Skeletal muscle cell (primary cell): ENCODE data around the gene ERC2.

ENCODE experiments used
- DNase-seq: peaks from one replicate; pipeline ENCODE4 v3.0.0-alpha.2; 2010; ENCODE audit warnings: low read depth
- H3K4me3 ChIP-seq: 2 replicates; pipeline ENCODE4 v1.5.1; 2011; ENCODE audit warnings: low read depth, mild to moderate bottlenecking, control low read depth, low read length, moderate library complexity

The ERC2 gene

GRCh38 chr3:56443372-56443771 lies 24.9 kb downstream of the ERC2 start:
- no peak overlapping the region for H3K4me3 ChIP-seq
- DNase-seq, result no peak

DNA sequence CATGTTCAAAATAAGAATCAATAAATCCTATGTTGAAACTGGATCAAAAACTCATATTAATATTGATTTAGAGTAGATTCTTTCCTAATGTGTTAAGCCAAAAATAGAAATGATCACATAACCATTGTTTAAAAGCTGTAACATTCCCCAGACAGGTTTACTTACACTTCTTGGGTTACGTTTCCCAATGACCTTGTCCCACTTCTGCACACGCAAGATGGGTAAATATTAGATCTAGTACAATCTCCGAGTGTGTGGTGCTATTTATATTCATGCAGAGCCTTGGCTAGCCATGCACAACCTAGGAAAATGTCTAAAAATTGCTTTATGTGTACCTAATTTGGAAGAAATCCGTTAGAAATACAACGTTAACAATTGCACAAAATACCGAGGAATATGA lies 39.6 kb downstream of the ERC2 start:
- DNase-seq, result no peak
- H3K4me3 ChIP-seq, result no peak overlapping the region

DNA sequence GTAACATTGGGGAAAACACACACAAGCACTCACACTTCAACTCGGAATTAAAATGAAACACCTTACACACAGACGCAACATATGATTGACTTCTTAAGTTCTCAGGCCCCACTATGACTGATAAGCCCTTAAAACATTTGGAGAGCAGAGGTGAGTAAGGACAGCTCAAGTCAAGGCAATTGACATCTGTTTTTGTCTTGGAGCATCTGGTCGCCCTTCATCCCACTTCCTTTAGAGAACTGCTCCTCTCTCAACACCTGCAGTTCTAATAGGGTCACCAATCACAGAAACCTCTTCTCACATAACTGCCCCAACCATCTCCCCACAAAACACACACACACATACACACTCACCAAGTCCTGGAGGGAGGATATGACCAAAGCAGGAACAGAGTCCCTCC lies 43.4 kb downstream of the ERC2 start:
- H3K4me3 ChIP-seq, result no peak overlapping the region
- DNase-seq, result no peak

GRCh38 chr3:56424336-56424735 lies 43.9 kb downstream of the ERC2 start:
- DNase-seq, result no peak
- no peak overlapping the region for H3K4me3 ChIP-seq

- no peak for DNase-seq
- no peak overlapping the region for H3K4me3 ChIP-seq
Measured at GRCh38 chr3:56423661-56424099, 44.6 kb downstream of the ERC2 start.

GRCh38 chr3:56422316-56422715 lies 46.0 kb downstream of the ERC2 start:
- no peak for DNase-seq
- no peak overlapping the region for H3K4me3 ChIP-seq

DNA sequence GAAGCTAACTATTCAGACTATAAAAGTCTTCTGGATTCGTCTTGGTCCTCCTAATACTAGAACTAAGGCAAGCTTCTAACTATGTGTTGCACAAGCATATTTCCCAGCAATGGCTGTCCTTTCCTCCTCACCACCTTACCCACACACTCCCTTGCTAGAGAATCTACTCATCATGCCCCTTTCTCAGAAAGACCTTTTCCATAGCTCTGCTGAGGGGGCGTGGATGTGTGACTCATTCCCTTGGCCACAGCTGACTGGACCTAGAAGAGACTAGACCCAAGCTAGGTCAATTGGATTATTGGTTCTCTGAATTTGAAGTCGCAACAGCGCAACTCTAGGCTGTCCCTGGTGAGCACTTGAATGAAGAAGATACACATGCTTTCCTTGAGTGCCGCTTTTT lies 47.1 kb downstream of the ERC2 start:
- H3K4me3 ChIP-seq, result no peak overlapping the region
- no peak for DNase-seq

DNA sequence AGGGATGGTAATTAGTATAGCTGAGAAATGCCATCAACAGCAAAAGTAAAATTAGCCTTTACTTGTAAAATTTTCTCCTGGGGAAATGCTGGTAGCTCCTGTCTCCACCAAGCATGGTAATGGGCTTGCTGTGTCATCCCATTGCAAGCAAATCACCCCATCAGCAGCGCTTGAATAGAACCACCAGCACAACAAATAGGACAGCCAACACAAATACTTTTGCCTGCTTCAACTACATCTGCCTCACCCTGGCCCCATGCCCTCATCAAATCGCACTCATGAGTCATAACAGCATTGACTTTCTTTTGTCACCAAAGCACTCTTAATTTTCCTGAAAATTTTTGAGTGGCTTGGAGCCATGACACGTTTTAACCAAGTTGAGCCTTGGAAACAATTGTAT lies 52.6 kb downstream of the ERC2 start:
- H3K4me3 ChIP-seq, result no peak overlapping the region
- DNase-seq, result no peak

- DNase-seq, result no peak
- no peak overlapping the region for H3K4me3 ChIP-seq
Measured at GRCh38 chr3:56413911-56414310, 54.4 kb downstream of the ERC2 start.

DNA sequence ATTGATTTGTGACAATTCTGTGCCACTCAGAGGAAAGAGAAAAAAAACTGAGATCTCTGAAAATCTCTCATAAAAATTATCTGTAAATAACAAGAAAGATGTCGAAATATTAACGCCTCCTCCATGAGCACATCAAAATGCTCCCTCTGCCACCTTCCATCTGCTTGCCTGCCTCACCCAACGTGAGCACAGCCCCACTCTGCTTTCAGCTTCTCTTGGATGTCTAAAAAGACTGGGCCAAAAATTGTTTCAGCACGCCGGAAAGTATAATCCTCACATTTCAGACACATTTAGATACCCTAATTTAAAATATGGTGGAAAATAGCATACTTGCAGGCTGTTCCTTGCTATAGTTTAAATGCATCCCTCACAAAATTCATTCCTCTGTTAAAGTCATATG lies 57.1 kb downstream of the ERC2 start:
- DNase-seq, result no peak

DNA sequence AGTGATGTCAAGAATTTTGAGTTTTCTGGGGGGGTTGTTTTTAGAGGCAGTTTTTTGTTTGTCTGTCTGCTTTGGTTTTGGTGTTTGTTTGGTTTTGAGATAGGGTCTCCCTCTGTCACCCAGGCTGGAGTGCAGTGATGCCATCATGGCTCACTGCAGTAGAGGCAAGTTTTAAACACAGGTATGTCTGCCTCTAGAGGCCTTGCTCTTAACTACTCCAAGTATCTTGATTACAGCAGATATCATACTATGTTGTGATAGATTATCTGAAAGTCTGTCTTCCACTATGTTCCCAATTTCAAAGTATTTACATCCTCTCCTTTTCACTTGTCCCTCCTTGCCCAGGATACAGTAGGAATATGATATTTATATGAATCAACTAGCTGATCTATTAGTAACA lies 57.7 kb downstream of the ERC2 start:
- H3K4me3 ChIP-seq, result no peak overlapping the region
- no peak for DNase-seq

More for the DNA sequence above, 57.1 kb downstream of the ERC2 start:
- no peak overlapping the region for H3K4me3 ChIP-seq

GRCh38 chr3:56409790-56410189 lies 58.5 kb downstream of the ERC2 start:
- DNase-seq, result no peak
- H3K4me3 ChIP-seq, result no peak overlapping the region

GRCh38 chr3:56408761-56409196 lies 59.5 kb downstream of the ERC2 start:
- H3K4me3 ChIP-seq, result no peak overlapping the region
- DNase-seq, result no peak

DNA sequence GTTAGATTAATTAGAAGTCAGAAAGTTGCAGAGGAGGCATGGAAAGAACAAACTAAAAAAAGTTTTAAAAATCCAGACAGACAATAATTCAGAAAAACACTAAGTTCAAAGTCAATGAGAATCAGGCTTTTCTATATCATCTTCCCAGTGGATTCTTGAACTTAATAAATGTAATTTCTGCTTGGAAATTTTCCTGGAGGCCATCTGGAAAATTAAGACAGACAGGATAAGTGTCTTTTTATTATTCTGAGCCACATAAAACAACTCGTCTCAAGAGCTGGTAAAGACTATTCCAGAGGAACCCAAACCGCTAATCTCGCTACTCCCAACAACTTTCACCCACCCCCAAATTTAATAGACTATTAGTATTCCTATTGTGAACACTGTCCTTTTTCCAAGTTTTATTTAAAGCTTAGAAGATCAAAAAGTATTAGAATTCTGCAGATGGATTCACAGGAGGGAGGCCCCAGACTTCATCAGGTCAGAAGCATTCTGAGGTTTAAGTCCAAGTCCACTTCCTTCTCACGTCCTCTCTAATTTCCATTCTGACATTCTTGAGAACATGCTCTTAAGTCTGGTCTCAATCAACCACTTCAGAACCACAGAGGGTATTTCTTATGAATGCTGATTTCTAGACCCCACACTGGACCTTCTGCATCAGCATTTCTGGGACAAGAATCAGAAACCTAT lies 61.3 kb downstream of the ERC2 start:
- DNase-seq, result no peak
- no peak overlapping the region for H3K4me3 ChIP-seq

DNA sequence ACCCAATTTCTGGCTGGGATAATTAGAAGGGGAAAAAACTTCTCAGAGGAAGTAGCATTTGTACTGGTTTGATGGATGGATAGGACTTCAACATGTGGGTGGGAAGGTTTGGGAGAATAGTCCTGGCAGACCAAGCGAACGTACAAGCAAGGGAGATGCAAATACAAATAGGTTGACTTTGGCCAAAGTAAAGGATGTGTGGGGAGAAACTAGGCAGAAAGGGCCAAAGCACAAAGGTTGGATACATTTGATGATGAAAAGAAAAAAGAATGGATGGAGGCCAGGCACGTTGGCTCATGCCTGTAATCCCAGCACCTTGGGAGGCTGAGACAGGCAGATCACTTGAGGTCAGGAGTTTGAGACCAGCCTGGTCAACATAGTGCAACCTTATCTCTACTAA lies 63.4 kb downstream of the ERC2 start:
- H3K4me3 ChIP-seq, result no peak overlapping the region
- DNase-seq, result no peak

- no peak overlapping the region for H3K4me3 ChIP-seq
Measured at GRCh38 chr3:56398659-56399058, 69.6 kb downstream of the ERC2 start.

DNA sequence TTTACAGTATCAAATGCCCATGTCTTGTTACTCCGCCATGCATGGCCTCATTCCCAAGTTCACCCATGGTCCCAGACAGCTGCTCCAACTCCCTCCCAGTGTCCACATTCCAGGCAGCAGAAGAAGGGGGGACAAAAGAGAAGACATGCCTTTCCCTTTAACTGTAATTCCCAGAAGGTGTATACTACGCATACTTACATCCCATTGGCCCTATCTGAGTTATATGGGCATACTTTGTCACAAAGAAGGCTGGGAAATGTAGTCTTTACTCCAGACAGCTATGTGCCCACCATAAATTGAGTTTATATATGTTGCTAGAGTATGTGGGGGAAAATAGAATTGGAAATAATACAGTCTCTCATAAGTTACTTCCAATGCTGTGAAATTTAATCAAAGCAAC lies 70.5 kb downstream of the ERC2 start:
- no peak overlapping the region for H3K4me3 ChIP-seq
- no peak for DNase-seq

More at GRCh38 chr3:56398659-56399058, 69.6 kb downstream of the ERC2 start:
- no peak for DNase-seq

GRCh38 chr3:56389183-56389830 lies 79.0 kb downstream of the ERC2 start:
- no peak overlapping the region for H3K4me3 ChIP-seq
- no peak for DNase-seq

DNA sequence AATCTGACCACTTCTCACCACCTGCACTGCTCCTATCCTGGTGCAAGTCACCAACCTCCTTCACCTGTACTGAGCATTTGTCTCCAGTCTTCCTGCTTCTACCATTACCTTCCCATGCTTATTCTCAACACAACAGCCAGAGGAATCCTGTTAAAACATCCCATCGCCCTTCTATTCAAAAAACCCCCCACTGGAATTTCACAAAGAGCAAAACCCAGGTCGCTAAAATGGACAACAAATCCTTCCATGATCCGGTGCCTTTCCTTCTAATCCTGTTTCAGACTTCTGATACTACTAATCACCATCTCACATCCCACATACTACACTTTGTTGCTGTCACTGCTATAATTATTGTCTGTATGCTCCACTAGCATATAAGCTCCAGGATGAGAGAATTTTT lies 85.2 kb downstream of the ERC2 start:
- no peak for DNase-seq

GRCh38 chr3:56379723-56380287 lies 88.5 kb downstream of the ERC2 start:
- H3K4me3 ChIP-seq, result no peak overlapping the region
- DNase-seq, result no peak

More for the DNA sequence above, 85.2 kb downstream of the ERC2 start:
- H3K4me3 ChIP-seq, result no peak overlapping the region

- DNase-seq, result no peak
- H3K4me3 ChIP-seq, result no peak overlapping the region
Measured at GRCh38 chr3:56375654-56376053, 92.6 kb downstream of the ERC2 start.
